H1 (cell line): Measurements from ENCODE around the gene BRMS1L. TPM values are rescaled to one million over a fixed set of nuclear protein-coding genes. Genes with fewer than 3 reads are reported as not detected.

ENCODE experiments used
- CTCF ChIA-PET: fragments of 300-600 bp; sonication (Branson Sonifier 250); formaldehyde crosslinking; loops from one replicate; lab custom pipeline; 2021; ENCODE audit not compliant: partially characterized antibody; lab: Charles Lee
- POLR2A ChIA-PET: fragments of 300-600 bp; sonication (Branson Sonifier 250); formaldehyde crosslinking; loops from one replicate; lab custom pipeline; 2021; ENCODE audit warnings: inconsistent platforms; ENCODE audit not compliant: partially characterized antibody; lab: Charles Lee
- DNase-seq, 2 experiments: peaks; one replicate each; pipeline versions ENCODE4 v3.0.0 to v3.0.0-alpha.2; 2010 to 2022; ENCODE audit warnings: low spot score in 2 of 2, low read depth in 1 of 2, mixed read lengths in 1 of 2
- FAIRE-seq: peaks from 2 replicates; lab custom pipeline; 2011; peaks lifted over from hg19 to GRCh38; lab: Jason Lieb, UNC
- H2AFZ ChIP-seq: 2 replicates; pipeline ENCODE4 v1.8.1; 2012; ENCODE audit warnings: low read length, inconsistent platforms
- H2AK5ac ChIP-seq: 2 replicates; pipeline ENCODE4 v1.6.1; 2013; ENCODE audit warnings: low read depth, low read length
- H2BK120ac ChIP-seq: replicated peaks from 2 replicates; pipeline ENCODE3; 2013; ENCODE audit warnings: low read depth, low read length, inconsistent platforms
- H2BK12ac ChIP-seq: 2 replicates; pipeline ENCODE4 v1.6.1; 2013; ENCODE audit warnings: low read depth, low read length
- H2BK15ac ChIP-seq: 2 replicates; pipeline ENCODE4 v1.6.1; 2013; ENCODE audit warnings: low read length
- H2BK20ac ChIP-seq: 2 replicates; pipeline ENCODE4 v1.6.1; 2013; ENCODE audit warnings: low read length
- H2BK5ac ChIP-seq: 2 replicates; pipeline ENCODE4 v1.6.1; 2013; ENCODE audit warnings: low read depth, low read length
- H3K14ac ChIP-seq: 2 replicates; pipeline ENCODE4 v1.6.1; 2013; ENCODE audit warnings: inconsistent platforms; ENCODE audit not compliant: insufficient read length
- H3K18ac ChIP-seq: 2 replicates; pipeline ENCODE4 v1.6.1; 2013; ENCODE audit warnings: low read length; ENCODE audit errors: extremely low read depth
- H3K23ac ChIP-seq: 2 replicates; pipeline ENCODE4 v1.6.1; 2013; ENCODE audit warnings: inconsistent platforms; ENCODE audit not compliant: insufficient read length
- H3K23me2 ChIP-seq: 2 replicates; pipeline ENCODE4 v1.6.1; 2013; ENCODE audit warnings: low read depth, low read length
- H3K27ac ChIP-seq: 2 replicates; pipeline ENCODE4 v1.6.1; 2011; ENCODE audit warnings: low read depth, low read length, inconsistent platforms
- H3K27me3 ChIP-seq, 4 experiments: replicated peaks in 1 of 4; 1 replicate in 1 of 4; 2 replicates in 3 of 4; pipeline versions ENCODE4 v1.6.1 to v1.8.1; 2011 to 2013; ENCODE audit warnings: low read length in 3 of 4, mild to moderate bottlenecking in 3 of 4, inconsistent platforms in 2 of 4, mixed read lengths in 2 of 4, moderate library complexity in 1 of 4; ENCODE audit not compliant: control insufficient read depth in 3 of 4, insufficient read depth in 3 of 4; ENCODE audit errors: extremely low read depth in 1 of 4
- H3K36me3 ChIP-seq, 4 experiments: 2 replicates each; pipeline versions ENCODE4 v1.6.1 to v1.8.1; 2011 to 2013; ENCODE audit warnings: mild to moderate bottlenecking in 4 of 4, low read length in 3 of 4, moderate library complexity in 2 of 4, control low read depth in 1 of 4, inconsistent platforms in 1 of 4; ENCODE audit not compliant: insufficient read depth in 4 of 4, control insufficient read depth in 2 of 4
- H3K4ac ChIP-seq: replicated peaks from 2 replicates; pipeline ENCODE3; 2013; ENCODE audit warnings: low read length, low read depth, mixed read lengths, inconsistent platforms; ENCODE audit not compliant: insufficient read length
- H3K4me1 ChIP-seq, 4 experiments: replicated peaks in 1 of 4; 1 replicate in 1 of 4; 2 replicates in 3 of 4; pipeline versions ENCODE4 v1.6.1 to v1.8.1; 2011 to 2013; ENCODE audit warnings: low read length in 3 of 4, inconsistent platforms in 2 of 4, mixed read lengths in 1 of 4; ENCODE audit not compliant: insufficient read depth in 4 of 4, control insufficient read depth in 3 of 4
- H3K4me2 ChIP-seq, 2 experiments: 2 replicates each; pipeline versions ENCODE4 v1.6.1 to v1.8.1; 2011 to 2013; ENCODE audit warnings: low read depth in 2 of 2, low read length in 2 of 2, control low read depth in 1 of 2, inconsistent platforms in 1 of 2, mild to moderate bottlenecking in 1 of 2; ENCODE audit not compliant: insufficient read depth in 1 of 2
- H3K4me3 ChIP-seq, 4 experiments: fragments of 200-600, 300-600 bp in 1 of 4; sonication (generic), shearing (Covaris generic), sonication (Bioruptor Twin) in 1 of 4; 2 replicates each; pipeline versions ENCODE4 v1.5.1 to v1.8.1; 2011 to 2016; ENCODE audit warnings: low read length in 4 of 4, low read depth in 3 of 4, control low read depth in 2 of 4, inconsistent platforms in 2 of 4, mild to moderate bottlenecking in 2 of 4, mixed read lengths in 1 of 4, moderate library complexity in 1 of 4; ENCODE audit not compliant: insufficient read depth in 2 of 4; ENCODE audit errors: extremely low read depth in 1 of 4
- H3K56ac ChIP-seq: replicated peaks from 2 replicates; pipeline ENCODE3; 2013; ENCODE audit warnings: low read depth, mild to moderate bottlenecking, mixed read lengths, low read length, inconsistent platforms; ENCODE audit not compliant: insufficient read length
- H3K79me1 ChIP-seq: 2 replicates; pipeline ENCODE4 v1.6.1; 2013; ENCODE audit warnings: low read depth, low read length, control low read depth
- H3K79me2 ChIP-seq, 2 experiments: 2 replicates each; pipeline versions ENCODE4 v1.6.1 to v1.8.1; 2012 to 2013; ENCODE audit warnings: low read length in 2 of 2, mild to moderate bottlenecking in 2 of 2, inconsistent platforms in 1 of 2; ENCODE audit not compliant: insufficient read depth in 2 of 2, control insufficient read depth in 1 of 2
- H3K9ac ChIP-seq, 4 experiments: replicated peaks in 1 of 4; 1 replicate in 1 of 4; 2 replicates in 3 of 4; pipeline versions ENCODE4 v1.6.1 to v1.8.1; 2011 to 2013; ENCODE audit warnings: low read depth in 3 of 4, low read length in 3 of 4, control low read depth in 2 of 4, mild to moderate bottlenecking in 2 of 4, moderate library complexity in 2 of 4, inconsistent platforms in 1 of 4; ENCODE audit errors: extremely low read depth in 1 of 4
- H3K9me3 ChIP-seq, 2 experiments: 2 replicates each; pipeline versions ENCODE4 v1.6.1 to v1.8.1; 2012 to 2013; ENCODE audit warnings: mild to moderate bottlenecking in 2 of 2, moderate library complexity in 2 of 2, control low read depth in 1 of 2, inconsistent platforms in 1 of 2, low read depth in 1 of 2, low read length in 1 of 2, mixed read lengths in 1 of 2; ENCODE audit not compliant: insufficient read depth in 2 of 2
- H4K20me1 ChIP-seq, 2 experiments: replicated peaks in 1 of 2; 2 replicates each; pipeline versions ENCODE3 to v1.8.1; 2011 to 2013; ENCODE audit warnings: inconsistent platforms in 2 of 2, low read length in 2 of 2, mild to moderate bottlenecking in 1 of 2; ENCODE audit not compliant: insufficient read depth in 2 of 2, control insufficient read depth in 1 of 2
- H4K5ac ChIP-seq: 2 replicates; pipeline ENCODE4 v1.6.1; 2013; ENCODE audit warnings: low read length, low read depth, mixed read lengths, inconsistent platforms; ENCODE audit not compliant: insufficient read length
- H4K8ac ChIP-seq: 2 replicates; pipeline ENCODE4 v1.8.0; 2013; ENCODE audit warnings: mild to moderate bottlenecking, moderate library complexity, low read length, inconsistent platforms; ENCODE audit not compliant: insufficient read depth; ENCODE audit errors: extremely low read depth
- H4K91ac ChIP-seq: replicated peaks from 2 replicates; pipeline ENCODE3; 2013; ENCODE audit warnings: low read length, mixed read lengths, inconsistent platforms; ENCODE audit not compliant: insufficient read length
- CBX8 ChIP-seq: fragments of 300-800, 300-1000 bp; sonication (generic); IDR thresholded peaks from 2 replicates; pipeline ENCODE4 v1.7.1; 2016; ENCODE audit warnings: low read depth, low read length, borderline replicate concordance
- CHD2 ChIP-seq: IDR thresholded peaks from 2 replicates; pipeline ENCODE4 v1.6.1; 2012; ENCODE audit warnings: low read length, improper control_type of control experiment
- E2F6 ChIP-seq: IDR thresholded peaks from 2 replicates; pipeline ENCODE4 v1.6.1; 2012; ENCODE audit warnings: inconsistent platforms
- EZH2 ChIP-seq: fragments of 200-600 bp; sonication (generic); IDR thresholded peaks from 2 replicates; pipeline ENCODE4 v1.7.1; 2012; ENCODE audit warnings: low read depth, mild to moderate bottlenecking, moderate library complexity, low read length, inconsistent platforms; ENCODE audit not compliant: severe bottlenecking
- HDAC6 ChIP-seq: IDR thresholded peaks from one replicate; pipeline ENCODE4 v1.7.1; 2012; ENCODE audit warnings: low read depth, mild to moderate bottlenecking, inconsistent platforms, low read length, moderate library complexity
- KDM5A ChIP-seq: fragments of 200-600 bp; IDR thresholded peaks from 2 replicates; pipeline ENCODE4 v1.7.1; 2012; ENCODE audit warnings: mild to moderate bottlenecking, low read length, inconsistent platforms, mixed read lengths
- MAFK ChIP-seq: IDR thresholded peaks from 2 replicates; pipeline ENCODE4 v1.6.1; 2012; ENCODE audit warnings: low read depth, mild to moderate bottlenecking, improper control_type of control experiment, low read length
- NANOG ChIP-seq: IDR thresholded peaks from 2 replicates; pipeline ENCODE4 v1.6.1; 2011; ENCODE audit warnings: low read length, low read depth, mild to moderate bottlenecking, inconsistent platforms; ENCODE audit not compliant: insufficient read depth, poor library complexity, severe bottlenecking
- RAD21 ChIP-seq, 2 experiments: IDR thresholded peaks in 1 of 2; conservative IDR thresholded peaks in 1 of 2; 2 replicates each; pipeline ENCODE4 v1.6.1; 2011; ENCODE audit warnings: low read depth in 2 of 2, low read length in 2 of 2, improper control_type of control experiment in 1 of 2, inconsistent platforms in 1 of 2, mild to moderate bottlenecking in 1 of 2, moderate library complexity in 1 of 2
- RBBP5 ChIP-seq: IDR thresholded peaks from 2 replicates; pipeline ENCODE4 v1.7.1; 2012; ENCODE audit warnings: low read depth, mild to moderate bottlenecking, inconsistent platforms, low read length, moderate library complexity, borderline replicate concordance
- RFX5 ChIP-seq: IDR thresholded peaks from 2 replicates; pipeline ENCODE4 v1.6.1; 2011; ENCODE audit warnings: low read depth, low read length, improper control_type of control experiment, borderline replicate concordance
- SRF ChIP-seq: IDR thresholded peaks from 2 replicates; pipeline ENCODE4 v1.6.1; 2011; ENCODE audit warnings: mild to moderate bottlenecking, low read depth, low read length, moderate library complexity
- WGBS, 2 experiments: shearing (Covaris generic) in 1 of 2; methylation state at CpG; one replicate each; pipeline versions ENCODE4 v1.1.6 to v1.1.7; 2013 to 2015; ENCODE audit warnings: low lambda C conversion rate in 2 of 2, mixed read lengths in 2 of 2, inconsistent platforms in 1 of 2, low coverage in 1 of 2, missing lambda C conversion rate in 1 of 2; ENCODE audit not compliant: insufficient replicate concordance in 2 of 2, insufficient coverage in 1 of 2, insufficient read length in 1 of 2; ENCODE audit errors: extremely low coverage in 1 of 2, missing lambda C conversion rate in 1 of 2; 5-methylcytosine and 5-hydroxymethylcytosine counted together
- polyA plus RNA-seq, 7 experiments: library from polyadenylated mRNA; depleted of rRNA in 3 of 7; stranded (reverse) in 5 of 7; unstranded in 2 of 7; fragments of >200 nt in 5 of 7; fragments of 200-250 nt in 2 of 7; gene quantifications; 1 replicate in 5 of 7; 2 replicates in 1 of 7; 4 replicates in 1 of 7; pipeline versions ENCODE4 v1.2.1 to v1.2.3, GENCODE V29; 2011 to 2013; ENCODE audit warnings: missing spikeins in 2 of 7, mixed read lengths in 2 of 7
- total RNA-seq: library from RNA; stranded (reverse); fragmentation: NEBNext Ultra II Directional; extraction: Animal tissue kit (Norgen Biotek cat#: 25700); gene quantifications from 2 replicates; pipeline ENCODE4 v1.2.1, GENCODE V29; 2021

BRMS1L gene
- total and polyA plus RNA-seq, 2 of the 8 experiments (the other 6 are each of a cell fraction or from before 2014, with no cell fraction given): 4.4 to 10.9 TPM

GRCh38 chr14:35881280-35881679, 55.1 kb downstream of the BRMS1L start:
- Histone ChIP-seq H3K36me3 (no peaks in the 10 kb centered on the region), H4K20me1 (no peaks in the 10 kb centered on the region), H3K4me3 (no peak overlapping the region), H4K5ac (no peak overlapping the region), H3K4me2 (no peak overlapping the region), H3K18ac (no peak overlapping the region), H3K9me3 (no peaks in the 10 kb centered on the region), H3K79me2 (no peaks in the 10 kb centered on the region), H2BK120ac (no peak overlapping the region), H4K91ac (no peak overlapping the region), H3K14ac (no peak overlapping the region), H3K23ac (no peak overlapping the region), H3K27me3 (no peaks in the 10 kb centered on the region), H2BK15ac (no peak overlapping the region), H3K56ac (no peak overlapping the region), H3K27ac (no peak overlapping the region), H3K9ac (no peak overlapping the region), H2BK20ac (no peak overlapping the region), H3K79me1 (no peaks in the 10 kb centered on the region), H3K4me1 (no peaks in the 10 kb centered on the region), H3K4ac (no peak overlapping the region), H4K8ac (no peak overlapping the region), H2AK5ac (no peak overlapping the region), H2AFZ (no peak overlapping the region), H2BK5ac (no peak overlapping the region), H3K23me2 (no peaks in the 10 kb centered on the region), H2BK12ac (no peak overlapping the region)
- FAIRE-seq (no peak), DNase-seq (no peak)
- 85% methylated on average over 2 of the region's 2 CpGs; no CpG with 5 or more reads in 1 of the 2 experiments for WGBS, 2 experiments
- POLR2A ChIA-PET: interaction anchor here (0.7 kb wide), 1 partner anchor 27 kb away, joined by 3 read pairs; no protein-coding TSS in a partner anchor
- CTCF ChIA-PET: interaction anchor here (0.6 to 5.5 kb wide), 15 partner anchors 23 to 1010 kb away, joined by 3 to 78 read pairs (median 4); no protein-coding TSS in a partner anchor
- TF ChIP-seq E2F6 (no peak), RFX5 (no peak), SRF (no peak), EZH2 (no peak), KDM5A (no peak), RAD21 (IDR thresholded peaks at IDR 0.05 in 1 of 2, conservative IDR thresholded peaks at IDR 0.05 in 1 of 2; ENCODE audit: low read depth in 2 of 2, low read length in 2 of 2) (no peak), HDAC6 (no peak), CBX8 (no peak), NANOG (no peak), RBBP5 (no peak), CHD2 (no peak), MAFK (no peak)
